Measurements from ENCODE around the gene FBXO41. TPM values are rescaled to one million over a fixed set of nuclear protein-coding genes. Genes with fewer than 3 reads are reported as not detected.
A peak's percentile ranks its signal among the peaks of the same experiment; 100 is the strongest.

Gene FBXO41
- total RNA-seq, 3 donors from 2014 or later (not counting 1 experiment from before 2014, with no cell fraction given): 11.5 to 16.4 (median 13.8) TPM

DNA sequence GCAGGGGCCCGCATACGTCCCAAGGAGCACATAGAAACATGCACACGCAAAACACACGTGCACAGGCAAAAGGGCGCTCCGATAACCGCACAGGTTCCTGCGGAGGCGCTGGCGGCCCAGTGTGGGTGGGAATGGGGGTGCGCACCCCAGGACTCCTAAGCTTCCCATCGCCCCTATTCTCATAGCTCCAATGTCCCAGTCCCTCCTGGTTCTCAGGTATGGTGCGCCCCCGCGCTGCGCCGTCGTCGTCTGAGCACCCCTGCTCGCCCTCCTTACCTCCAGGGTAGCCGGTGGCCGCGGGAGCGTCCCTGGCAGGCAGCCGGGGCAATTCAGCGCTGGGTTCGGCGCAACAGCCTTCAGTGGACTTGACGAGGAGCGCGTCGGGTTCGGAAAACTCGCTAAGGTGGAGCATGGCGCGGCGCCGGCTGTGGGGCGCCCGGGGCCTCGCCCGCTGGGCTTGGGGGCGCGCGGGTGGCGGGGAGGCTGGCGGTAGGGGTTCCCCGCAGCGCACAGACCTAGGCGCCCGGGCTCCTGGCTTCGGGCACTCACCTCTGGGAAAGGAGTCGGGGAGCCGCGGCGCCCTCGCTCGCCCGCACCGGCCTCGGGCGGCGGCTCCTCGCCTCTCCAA, 8.7 kb upstream of the FBXO41 start:
- Histone ChIP-seq H3K4me3 (ENCODE audit: low read length) (peak overlapping the region; percentile 30), H3K4me1 (ENCODE audit: control insufficient read depth, insufficient read depth, low read length) (peaks cover 26% of the 10 kb centered on the region), H3K9me3 (ENCODE audit: control insufficient read depth, insufficient read depth, low read length) (no peaks in the 10 kb centered on the region), H3K36me3 (ENCODE audit: control insufficient read depth, insufficient read depth, low read length) (no peaks in the 10 kb centered on the region), H3K27me3 (ENCODE audit: control insufficient read depth, insufficient read depth, low read length) (peaks cover 63% of the 10 kb centered on the region), H3K27ac (ENCODE audit: low read length) (no peak overlapping the region)
- WGBS (ENCODE audit: insufficient coverage): 4% methylated on average over 63 of the region's 64 CpGs
- ATAC-seq (no peak), DNase-seq (peak in 1 of 2 donors; percentile 32)
- H3K27ac Mint-ChIP-seq: peak overlapping the region in 1 of 2 donors; percentile 75
- intact Hi-C loops (cut with micrococcal nuclease): loop anchor here (1.0 to 5.0 kb wide), 4 partner anchors 9 to 92 kb away; partner anchors contain the start of genes ALMS1, FBXO41, PRADC1 and SMYD5
- no peaks in the 10 kb centered on the region for H3K9me3 Mint-ChIP-seq
- TF ChIP-seq CTCF (IDR thresholded peaks at IDR 0.05): no peak
- peaks cover 7 to 8% of the 10 kb centered on the region in 2 donors for H3K4me1 Mint-ChIP-seq
- peaks cover 61 to 62% of the 10 kb centered on the region in 2 donors for H3K27me3 Mint-ChIP-seq (ENCODE audit: low read depth in 2 of 2)
- H3K36me3 Mint-ChIP-seq: no peaks in the 10 kb centered on the region
- peak overlapping the region; percentile 72 for H3K4me3 Mint-ChIP-seq

- intact Hi-C loops (cut with micrococcal nuclease): loop anchor here (2.0 to 5.0 kb wide), 2 partner anchors 80 to 92 kb away; partner anchors contain the start of genes ALMS1 and SMYD5
- H3K27me3 ChIP-seq (ENCODE audit: control insufficient read depth, insufficient read depth, low read length): peaks cover 63% of the 10 kb centered on the region
- no peak for TF ChIP-seq CTCF (IDR thresholded peaks at IDR 0.05)
- H3K36me3 ChIP-seq (ENCODE audit: control insufficient read depth, insufficient read depth, low read length): no peaks in the 10 kb centered on the region
- Mint-ChIP-seq H3K4me1 (peaks cover 7 to 8% of the 10 kb centered on the region in 2 donors), H3K4me3 (peak overlapping the region; percentile 70), H3K36me3 (no peaks in the 10 kb centered on the region), H3K27me3 (ENCODE audit: low read depth in 2 of 2) (peaks cover 56 to 57% of the 10 kb centered on the region in 2 donors), H3K9me3 (no peaks in the 10 kb centered on the region), H3K27ac (peak overlapping the region in 1 of 2 donors; percentile 75)
- no peak overlapping the region for H3K27ac ChIP-seq (ENCODE audit: low read length)
- H3K4me3 ChIP-seq (ENCODE audit: low read length): no peak overlapping the region
- H3K9me3 ChIP-seq (ENCODE audit: control insufficient read depth, insufficient read depth, low read length): no peaks in the 10 kb centered on the region
- no peak for DNase-seq
- WGBS (ENCODE audit: insufficient coverage): 9% methylated on average over 38 of the region's 38 CpGs
- no peak for ATAC-seq
- H3K4me1 ChIP-seq (ENCODE audit: control insufficient read depth, insufficient read depth, low read length): peaks cover 26% of the 10 kb centered on the region
Observed at GRCh38 chr2:73292316-73292905, 8.1 kb upstream of the FBXO41 start.

DNA sequence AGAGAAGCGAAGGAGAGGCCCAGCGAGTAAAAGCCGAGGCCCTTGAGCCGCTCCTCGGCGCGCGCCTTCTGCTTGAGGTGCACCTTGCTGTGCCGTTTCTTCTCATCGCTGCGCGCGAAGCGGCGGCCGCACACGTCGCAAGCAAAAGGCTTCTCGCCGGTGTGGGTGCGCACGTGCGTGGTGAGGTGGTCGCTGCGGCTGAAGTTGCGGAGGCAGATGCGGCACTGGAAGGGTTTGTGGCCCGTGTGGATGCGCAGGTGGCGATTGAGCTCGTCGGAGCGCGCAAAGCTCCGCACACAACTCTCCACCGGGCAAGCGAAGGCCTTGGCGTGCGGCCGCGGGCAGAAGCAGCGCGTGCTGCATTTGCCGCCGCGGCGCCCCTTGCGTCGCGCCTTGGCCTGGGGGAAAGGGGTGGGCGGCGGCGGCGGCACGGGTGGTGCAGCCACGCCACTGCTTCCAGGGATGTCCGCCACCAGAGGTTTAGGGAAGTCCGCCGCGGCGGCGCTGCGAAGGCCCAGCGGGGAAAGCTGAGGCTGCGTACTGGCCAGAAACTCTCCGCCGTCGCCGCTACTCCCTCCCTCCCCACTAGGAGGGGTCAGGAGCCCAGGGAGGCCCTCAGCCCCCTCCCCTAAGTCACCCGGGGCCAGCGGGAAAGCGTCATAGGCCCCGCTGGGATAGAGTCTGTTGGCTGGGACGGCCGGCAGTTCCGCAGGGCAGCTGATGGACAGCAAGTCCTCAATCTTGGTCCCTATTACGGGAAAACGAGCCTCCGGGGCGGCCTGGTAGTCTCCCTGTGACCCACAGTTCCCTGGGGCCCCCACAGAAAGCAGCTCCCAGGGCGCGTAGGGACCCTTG, 7.4 kb upstream of the FBXO41 start:
- WGBS (ENCODE audit: insufficient coverage): 5% methylated on average over 82 of the region's 82 CpGs
- H3K9me3 Mint-ChIP-seq: no peaks in the 10 kb centered on the region
- Histone ChIP-seq H3K4me3 (ENCODE audit: low read length) (no peak overlapping the region), H3K9me3 (ENCODE audit: control insufficient read depth, insufficient read depth, low read length) (no peaks in the 10 kb centered on the region), H3K27me3 (ENCODE audit: control insufficient read depth, insufficient read depth, low read length) (peaks cover 57% of the 10 kb centered on the region), H3K36me3 (ENCODE audit: control insufficient read depth, insufficient read depth, low read length) (no peaks in the 10 kb centered on the region), H3K4me1 (ENCODE audit: control insufficient read depth, insufficient read depth, low read length) (peaks cover 26% of the 10 kb centered on the region), H3K27ac (ENCODE audit: low read length) (no peak overlapping the region)
- peaks cover 53% of the 10 kb centered on the region in 2 donors for H3K27me3 Mint-ChIP-seq (ENCODE audit: low read depth in 2 of 2)
- H3K4me1 Mint-ChIP-seq: peaks cover 7 to 8% of the 10 kb centered on the region in 2 donors
- peak in 1 of 3 donors; percentile 4 for ATAC-seq
- DNase-seq: no peak
- peak overlapping the region; percentile 76 for H3K4me3 Mint-ChIP-seq
- intact Hi-C loops (cut with micrococcal nuclease): loop anchor here (2.0 to 5.0 kb wide), 2 partner anchors 79 to 93 kb away; partner anchors contain the start of genes ALMS1 and SMYD5
- no peaks in the 10 kb centered on the region for H3K36me3 Mint-ChIP-seq
- no peak for TF ChIP-seq CTCF (IDR thresholded peaks at IDR 0.05)
- peak overlapping the region in 1 of 2 donors; percentile 59 for H3K27ac Mint-ChIP-seq
